ENCODE measurements around the gene ATXN7.

The ATXN7 gene

DNA sequence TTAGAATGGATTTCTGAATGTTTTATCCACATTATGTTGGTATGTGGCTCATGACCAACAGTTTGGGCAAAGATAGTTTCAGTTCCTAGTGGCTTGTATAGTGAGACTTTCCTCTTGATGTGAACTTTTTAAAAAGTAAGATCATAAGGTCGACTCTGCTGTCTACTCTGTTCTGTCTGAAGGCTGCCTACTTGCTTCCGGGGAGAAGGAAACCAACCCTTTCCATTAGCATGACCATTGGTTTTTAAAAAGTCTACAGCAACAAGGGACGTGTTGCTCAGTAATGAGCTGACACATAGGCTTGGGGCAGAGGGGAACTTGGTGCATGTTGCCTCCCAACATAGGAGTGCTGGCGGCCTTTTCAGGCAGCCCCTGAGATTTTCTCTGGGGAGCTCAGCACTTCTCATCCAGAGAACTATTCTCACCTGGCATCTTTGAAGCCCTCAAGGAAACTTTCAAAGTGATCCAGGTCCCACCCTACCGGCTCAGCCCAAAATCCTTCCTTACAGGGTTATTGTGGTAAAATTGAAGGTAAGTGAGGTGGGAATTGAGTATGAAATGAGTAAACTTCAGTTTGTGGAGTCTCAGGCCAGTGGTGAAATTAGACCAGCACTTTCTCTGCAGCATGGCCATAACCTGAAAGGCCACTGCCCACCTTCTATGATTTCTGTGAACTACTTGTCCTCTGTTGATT lies 129.0 kb downstream of the ATXN7 start:
- FAIRE-seq, result no peak

DNA sequence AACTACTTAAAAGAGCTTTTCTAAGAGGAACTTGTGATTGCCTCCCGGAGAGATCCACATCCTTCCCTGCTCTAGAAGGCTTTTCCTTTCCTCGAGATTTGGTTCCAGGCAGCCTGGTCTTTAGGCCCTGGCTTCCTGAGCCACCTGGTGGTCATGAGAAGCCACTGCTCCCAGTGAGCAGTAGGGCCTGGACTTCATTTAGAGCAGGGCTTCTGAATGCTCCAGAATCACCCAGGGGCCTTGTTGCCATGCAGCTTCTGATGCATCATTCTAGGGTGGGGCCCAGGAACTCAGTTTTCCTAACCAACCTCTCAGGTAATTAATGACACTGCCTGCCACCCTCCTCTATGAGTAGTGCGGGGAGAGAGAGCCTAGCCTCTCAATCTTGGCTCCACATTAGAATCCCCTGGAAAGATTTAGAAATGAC lies 130.0 kb downstream of the ATXN7 start:
- no peak for FAIRE-seq

DNA sequence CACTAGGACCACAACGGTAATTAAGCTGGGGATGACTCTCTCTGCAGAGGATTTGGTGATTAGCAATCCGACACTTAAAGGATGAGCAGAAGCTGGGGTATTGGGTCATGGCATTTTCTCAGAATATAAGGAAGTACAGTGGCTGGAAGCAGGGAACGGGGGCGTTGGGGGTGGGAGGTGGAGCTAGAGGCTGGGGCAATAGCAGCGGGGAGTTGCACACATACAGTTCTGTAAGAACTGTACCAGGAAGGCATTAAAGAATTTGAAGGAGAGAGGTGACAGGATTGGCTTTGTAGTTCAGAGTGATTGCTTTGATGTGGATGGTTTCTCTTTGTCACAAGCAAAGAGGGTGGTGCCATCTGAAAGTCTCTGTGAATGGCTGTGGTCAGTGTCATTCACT lies 131.4 kb downstream of the ATXN7 start:
- FAIRE-seq, result no peak

DNA sequence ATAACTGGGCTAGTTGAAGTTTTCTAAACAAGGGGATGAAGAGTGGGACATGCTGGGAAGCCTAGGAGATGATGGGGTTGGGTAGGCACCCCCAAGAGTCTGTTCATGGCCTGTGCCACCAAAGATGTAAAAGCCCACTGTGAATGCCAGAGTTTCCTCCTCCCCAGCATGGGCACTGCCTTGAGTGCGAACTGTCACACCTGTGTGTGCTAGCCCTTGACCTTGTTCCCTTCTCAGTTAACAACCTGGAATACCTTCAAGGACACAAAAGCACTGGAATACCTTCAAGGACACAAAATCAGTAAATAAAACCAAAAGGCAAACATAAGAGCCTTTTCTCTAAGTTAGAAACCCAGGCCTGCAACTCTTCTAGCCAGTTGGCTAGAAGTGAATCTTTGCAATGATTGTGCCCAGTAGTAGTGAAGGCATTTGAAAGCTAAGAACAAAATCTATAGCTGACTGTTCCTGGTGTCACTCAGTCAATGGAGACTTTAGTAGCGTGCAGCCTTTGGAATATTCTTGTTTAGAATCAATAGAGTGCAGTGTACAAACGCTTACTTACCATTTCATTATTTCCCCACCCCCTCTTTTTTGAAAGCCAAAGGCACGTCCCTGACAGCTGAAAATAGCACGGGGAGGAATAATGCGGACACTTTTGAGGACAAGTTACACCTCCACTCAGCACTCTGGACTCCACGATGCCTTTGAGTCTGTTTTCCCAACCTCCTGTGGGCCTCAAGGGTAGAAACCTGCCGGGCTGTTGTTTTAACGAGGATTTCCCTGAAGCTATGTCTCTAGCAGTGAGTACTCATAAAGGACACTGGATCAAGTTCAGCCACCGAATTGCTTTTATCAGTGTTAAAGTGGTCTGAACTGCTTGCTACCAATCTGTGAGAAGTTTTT lies 135.4 kb downstream of the ATXN7 start:
- FAIRE-seq, result no peak

DNA sequence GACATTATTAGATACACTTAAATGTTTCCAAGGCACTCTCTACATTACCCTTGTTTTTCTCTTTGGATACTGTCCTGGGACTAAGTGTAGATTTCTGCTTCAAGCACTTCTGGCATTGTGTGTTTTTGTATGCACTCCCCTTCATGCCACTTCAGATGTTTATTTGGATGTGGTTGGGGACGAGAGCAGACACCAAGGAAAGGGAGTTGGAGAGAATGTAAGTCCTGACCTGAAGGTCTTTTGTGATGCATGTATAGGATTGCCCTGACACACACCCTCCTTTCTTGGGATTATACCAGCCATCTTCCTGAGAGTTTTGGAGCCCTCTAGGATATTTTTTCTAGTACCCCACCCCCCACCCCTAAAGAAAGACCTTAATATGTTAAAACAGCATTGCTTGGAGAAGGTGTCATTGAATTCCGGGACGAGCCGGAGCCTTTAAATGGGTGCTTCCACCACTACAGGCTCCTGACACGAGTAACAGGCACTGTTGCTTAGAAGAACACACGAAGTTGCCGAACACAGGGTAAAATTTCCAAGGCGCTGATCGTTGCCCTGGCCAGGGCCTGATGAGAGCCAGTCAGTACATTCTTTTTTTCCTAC lies 136.9 kb downstream of the ATXN7 start:
- no peak for FAIRE-seq

DNA sequence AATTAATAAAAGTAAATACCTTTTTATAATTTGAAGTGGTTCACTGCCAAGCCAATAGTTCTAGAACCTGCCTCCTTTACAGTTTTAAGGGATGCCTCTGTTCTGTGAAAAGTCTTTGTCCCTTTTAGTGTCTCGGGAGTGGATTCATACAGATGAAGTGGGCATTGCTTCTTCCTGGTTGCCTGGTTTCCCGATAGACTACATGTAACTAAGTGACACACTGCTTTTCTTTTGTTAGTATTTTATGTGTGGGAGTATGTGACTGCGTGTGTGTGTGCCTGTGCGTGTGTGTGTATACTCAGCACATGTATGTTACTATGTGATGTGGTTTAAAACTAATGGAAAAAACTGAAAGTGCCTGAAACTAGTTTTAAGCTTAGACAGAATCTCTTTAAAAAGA lies 138.6 kb downstream of the ATXN7 start:
- FAIRE-seq, result no peak

DNA sequence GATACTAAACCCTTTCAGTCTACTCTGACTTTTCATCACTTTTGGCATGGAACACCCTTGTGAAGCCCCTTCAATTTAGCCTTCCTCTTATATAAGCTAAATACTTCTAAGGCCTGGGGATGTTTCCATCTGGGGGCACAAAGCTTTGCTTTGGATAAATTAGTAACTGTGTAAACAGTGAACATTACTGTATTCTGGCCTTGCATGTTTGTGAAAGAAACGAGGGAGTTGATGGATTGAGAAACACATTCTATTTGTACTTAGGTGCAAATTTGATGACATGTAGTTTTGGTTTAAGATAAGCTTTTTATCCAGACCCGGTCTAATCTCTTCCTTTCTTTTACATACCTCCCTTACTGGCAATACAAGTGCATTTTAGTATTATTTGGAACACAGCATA lies 139.9 kb downstream of the ATXN7 start:
- no peak for FAIRE-seq

DNA sequence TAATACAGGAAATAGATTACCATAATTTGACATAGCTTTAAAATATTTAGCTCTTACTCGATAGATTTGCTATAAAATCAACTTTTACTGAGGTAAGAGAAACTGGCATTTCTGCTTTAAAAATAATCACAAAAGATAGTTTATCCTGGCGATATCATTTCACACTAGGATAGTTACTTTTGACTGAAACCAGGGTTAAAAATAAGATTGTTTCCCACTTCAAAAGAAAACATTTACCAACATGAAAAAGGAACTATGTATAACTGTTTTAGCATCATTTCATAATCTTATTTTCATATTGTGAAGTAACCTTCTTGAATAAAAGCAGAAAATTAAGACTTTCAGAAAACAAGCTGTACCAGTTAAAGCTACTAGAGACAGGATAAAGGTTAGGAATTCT lies 144.3 kb downstream of the ATXN7 start:
- no peak for FAIRE-seq

DNA sequence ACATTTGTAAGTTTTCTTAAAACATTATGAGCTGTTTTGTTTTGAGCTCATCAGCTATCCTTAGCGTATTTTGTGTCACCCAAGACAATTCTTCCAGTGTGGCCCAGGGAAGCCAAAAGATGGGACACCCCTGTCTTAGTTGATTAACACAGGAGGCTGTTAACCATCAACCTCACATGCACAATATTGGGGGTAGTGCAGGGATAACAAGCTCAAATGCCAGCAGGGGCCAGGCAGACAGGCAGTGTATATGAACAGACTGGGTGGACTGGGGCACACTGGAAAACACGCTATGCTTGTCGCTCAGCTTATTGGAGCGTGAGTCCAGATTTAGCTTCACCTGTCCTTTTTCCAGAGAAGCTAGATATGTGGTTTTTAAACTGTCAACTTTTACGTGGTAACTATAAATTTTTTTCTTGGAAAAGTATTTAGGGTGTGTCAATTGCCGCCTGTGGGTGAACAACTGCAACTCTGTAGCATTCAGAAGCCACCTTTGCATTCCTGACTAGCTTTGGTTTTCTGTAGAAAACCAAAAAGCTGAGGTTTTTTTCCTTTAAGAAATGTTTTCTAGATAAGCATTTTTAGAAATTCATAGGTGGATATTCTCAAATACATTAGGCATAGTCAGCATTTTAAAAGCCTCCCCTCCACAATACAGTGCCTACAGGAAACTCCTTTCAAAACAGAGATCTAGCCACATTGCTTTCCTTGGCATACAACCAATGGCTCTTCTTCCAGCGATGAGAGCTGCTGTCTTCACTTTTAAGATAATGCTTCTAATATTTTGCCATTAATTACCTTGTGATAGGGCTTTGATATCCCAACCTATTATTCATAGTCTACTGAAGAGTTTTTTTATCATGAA lies 145.1 kb downstream of the ATXN7 start:
- FAIRE-seq, result no peak

DNA sequence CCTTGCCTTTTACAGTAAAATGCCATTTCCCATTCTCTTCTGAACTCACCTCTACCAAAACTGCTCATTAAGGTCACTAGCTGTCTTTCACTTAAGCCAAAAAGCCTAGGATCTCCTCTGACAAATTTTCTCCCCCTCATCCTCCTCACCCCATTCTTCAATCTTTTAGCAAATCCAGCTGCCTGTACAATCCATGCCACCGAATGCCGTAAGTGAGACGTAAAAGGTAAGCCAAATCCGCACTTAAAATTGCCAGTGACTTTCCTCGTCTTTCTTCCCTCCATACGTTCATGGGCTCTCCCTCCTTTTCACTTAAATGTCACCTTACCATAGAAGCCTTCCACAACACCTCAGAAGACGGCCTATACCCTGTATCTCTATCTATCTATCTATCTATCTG lies 145.9 kb downstream of the ATXN7 start:
- no peak for FAIRE-seq

DNA sequence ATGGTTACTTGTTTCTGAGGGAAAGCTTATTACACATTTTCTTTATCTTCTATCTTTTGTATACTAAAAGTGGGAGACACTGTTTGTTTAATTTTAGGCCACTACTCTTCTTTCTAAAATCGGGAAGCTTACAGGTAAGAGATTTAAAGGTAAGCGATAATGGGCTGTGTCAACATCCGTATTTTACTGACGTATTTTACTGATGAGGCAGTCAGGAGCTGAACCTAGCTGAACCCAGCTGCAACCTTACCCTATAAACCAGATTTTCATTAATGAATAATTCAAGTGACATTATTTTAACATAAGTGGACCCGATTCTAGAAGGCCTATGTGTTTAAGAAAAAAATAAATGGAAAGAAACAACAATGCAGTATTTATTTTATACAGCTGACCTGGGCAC lies 146.5 kb downstream of the ATXN7 start:
- no peak for FAIRE-seq

DNA sequence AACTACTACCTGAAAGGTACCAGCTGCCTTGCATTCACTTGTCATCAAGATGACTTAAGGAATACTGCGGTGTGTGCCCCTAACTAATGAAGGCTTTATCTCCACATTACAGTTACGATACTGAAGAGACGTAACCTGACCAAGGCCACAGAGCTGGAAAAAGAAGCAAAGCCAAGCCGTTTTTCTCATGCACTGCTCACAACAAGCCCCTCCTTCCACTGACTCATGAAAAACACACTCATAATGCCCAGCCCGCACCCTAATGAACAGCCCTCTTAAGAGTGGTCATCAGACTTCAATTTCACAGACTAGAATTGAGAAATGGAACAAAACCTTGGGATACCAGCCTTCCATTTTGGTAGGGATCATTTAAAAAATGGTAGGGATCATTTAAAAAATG lies 148.0 kb downstream of the ATXN7 start:
- no peak for FAIRE-seq

DNA sequence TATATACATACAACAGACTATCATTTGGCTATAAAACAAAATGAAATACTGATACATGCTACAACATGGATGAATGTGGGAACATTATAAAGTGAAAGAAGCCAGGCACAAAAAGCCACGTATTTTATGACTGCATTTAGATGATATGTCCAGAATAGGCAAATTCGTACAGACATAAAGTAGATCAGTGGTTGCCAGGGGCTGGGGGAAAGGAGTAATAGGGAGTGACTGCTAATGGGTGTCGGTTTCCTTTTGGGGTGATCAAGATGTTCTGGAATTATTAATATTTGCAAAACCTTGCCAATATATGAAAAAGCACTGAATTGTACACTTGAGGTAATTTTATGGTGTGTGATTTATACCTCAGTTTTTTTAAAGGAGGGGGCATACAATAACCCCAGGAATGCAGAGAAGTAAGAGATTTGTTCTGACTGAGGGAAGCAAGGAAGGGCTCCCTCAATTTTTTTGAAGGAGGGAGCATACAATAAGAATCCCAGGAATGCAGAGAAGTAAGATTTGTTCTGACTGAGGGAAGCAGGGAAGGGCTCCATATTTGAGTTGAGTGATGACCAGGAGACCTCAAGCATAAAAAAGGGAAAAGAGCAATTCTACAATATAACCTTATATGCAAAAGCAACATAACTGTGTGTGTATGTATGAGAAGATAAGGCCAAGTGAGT lies 153.4 kb downstream of the ATXN7 start:
- FAIRE-seq, result no peak

DNA sequence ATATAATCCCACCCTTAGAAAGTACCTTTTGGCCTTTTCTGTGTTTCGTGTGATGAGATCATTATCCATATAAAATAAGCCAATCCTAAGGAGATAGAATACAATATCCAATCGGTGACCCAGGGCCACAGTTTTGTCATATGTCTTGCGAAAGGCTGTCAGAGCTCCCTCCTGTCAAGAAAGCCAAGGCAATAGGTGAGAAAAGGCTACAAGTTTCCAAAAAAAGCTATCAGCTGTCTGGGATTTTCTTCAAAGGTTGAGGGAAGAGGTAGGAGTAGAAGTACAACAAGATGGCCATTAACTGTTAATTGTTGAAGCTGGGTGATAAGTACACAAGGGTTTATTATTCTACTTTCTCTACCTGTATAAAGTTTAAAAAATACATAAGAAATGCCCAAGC lies 155.6 kb downstream of the ATXN7 start:
- FAIRE-seq, result no peak

DNA sequence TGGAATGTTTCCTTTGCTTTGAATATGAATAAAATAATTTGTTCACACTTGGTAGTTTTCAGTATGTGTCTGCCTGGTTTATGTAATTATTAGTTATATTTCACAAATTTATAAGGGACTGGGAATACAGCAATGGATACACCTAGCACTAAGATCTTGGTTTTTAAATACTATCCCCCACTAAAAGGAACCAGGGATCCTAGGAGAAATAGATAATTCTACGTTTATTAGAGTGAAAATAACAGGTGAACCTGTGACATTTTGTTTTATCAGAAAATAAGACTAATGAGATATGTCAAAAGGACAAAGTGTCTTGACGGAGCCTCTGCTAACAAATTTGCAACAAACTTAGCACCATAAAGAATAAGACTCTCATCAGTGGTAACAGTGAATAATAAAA lies 156.2 kb downstream of the ATXN7 start:
- no peak for FAIRE-seq

DNA sequence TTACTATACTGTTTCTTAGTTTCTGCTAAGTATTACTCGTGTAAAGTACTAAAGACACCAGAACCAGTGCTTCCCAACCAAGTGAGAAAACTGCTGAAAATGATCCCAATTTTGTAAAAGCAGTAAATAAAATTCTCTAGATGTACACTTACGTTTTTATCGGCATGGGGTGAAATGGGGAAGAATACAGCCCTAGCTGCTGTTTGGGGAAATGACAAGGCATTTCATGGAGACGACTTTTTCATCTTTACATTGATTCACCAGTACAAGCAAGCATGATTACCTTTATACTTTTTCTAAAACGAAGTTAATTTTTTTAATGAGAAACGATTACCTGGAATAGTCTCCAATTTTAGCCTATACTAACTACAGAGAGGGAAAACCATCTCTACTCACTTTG lies 158.3 kb downstream of the ATXN7 start:
- FAIRE-seq, result no peak

DNA sequence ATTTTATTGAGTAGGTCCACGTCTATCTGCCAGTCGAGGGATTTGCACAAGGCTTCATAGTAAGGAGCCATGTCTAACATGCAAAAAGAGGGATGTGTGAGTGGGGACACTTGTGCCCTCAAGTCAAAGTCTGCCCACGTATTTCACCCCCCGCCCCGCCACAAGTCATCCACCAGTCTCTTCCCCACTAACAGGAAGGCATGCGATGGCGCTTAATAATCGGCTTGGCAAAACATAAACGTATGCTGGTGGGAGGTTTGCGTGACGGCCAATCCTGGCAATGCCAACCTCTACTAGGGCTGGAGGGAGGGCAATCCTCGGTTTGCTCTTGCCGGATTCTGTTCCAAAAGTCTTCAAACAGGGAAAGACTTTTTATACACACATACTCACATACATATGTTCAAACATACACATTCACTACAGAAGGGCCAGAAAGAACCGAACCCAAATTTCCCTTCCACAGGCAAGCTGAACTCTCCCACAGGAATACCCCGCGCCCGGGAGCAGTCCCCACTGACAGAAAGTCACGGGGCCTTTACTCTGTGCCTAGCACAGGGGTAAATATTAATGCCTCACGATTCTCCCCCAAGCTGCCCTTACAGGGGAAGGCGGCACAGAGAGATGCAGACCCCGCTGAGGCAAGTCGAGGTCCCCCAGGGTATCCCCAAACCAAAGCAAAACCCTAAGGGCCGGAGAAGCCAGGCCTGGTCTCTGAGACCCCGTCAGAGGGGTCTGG lies 159.0 kb downstream of the ATXN7 start:
- no peak for FAIRE-seq

DNA sequence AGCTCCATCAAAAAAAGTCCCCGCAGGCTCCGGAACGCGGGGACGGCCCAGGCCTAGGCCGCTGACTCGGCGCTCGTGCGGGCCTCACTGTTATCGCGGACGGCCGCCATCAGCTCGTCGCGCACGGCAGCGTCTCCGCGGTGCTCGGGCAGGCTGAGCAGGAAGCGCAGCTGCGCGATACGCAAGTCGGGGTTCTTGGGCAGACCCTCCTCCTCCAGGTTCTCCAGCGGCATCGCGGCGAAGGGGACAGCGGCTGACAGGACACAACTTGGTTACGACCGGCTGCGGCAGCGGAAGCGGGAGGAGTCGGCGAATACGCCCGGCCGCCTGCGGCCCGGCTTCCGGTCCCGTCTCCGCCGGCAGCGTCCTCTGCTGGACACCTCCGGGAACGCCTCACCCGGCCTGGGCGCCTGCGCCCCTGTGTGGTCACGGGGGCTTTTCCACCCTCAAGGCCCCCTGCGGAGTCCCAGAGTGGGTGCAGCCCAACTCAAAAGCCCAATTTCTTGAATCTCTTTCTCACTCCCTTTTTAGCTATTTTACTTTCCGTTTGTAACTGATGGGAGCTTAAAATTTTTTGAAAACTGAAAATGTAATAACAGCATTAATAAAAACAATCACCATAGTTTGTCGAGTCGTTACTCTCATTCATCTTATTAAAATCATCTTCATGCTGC lies 159.7 kb downstream of the ATXN7 start, which contains the start of gene PSMD6:
PSMD6 (minus strand) TSS at position 308 of the 674 bp plus-strand sequence; CDS start at position 233, 75 bp downstream.
- FAIRE-seq, result no peak

DNA sequence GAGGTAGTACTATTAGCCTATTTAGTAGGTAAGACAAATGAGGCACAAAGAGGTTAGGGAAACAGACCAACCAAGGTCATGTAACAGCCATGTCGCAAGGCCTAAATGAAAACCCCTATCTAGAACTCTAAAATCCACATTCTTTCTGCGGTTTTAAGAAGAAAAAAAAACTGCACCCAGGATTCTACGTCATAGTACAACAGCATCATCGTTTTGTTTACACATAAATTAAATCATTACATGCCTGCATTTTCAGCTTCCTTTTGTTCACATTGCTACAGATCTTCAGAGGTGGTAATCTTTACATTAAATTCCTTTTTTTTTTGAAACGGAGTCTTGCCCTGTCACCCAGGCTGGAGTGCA lies 160.2 kb downstream of the ATXN7 start:
- no peak for FAIRE-seq

DNA sequence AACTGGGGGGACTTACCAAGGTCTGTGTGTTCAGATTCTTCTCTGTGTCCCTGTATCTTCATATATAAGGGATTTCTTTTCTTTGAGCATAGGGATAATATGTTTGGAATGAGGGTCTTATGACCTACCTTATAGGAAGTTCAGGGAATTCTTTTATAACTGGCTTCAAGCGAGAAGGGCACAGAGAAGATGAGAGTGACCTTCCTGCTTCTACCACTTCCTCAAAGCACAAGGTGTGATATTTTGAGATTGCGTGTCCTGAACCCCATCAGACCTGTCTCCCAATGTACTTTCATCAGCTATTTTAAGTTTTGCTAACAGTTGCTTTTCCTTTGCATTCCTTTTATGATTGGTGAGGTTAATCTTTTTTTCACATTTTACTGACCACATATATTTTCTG lies 162.7 kb downstream of the ATXN7 start:
- no peak for FAIRE-seq

DNA sequence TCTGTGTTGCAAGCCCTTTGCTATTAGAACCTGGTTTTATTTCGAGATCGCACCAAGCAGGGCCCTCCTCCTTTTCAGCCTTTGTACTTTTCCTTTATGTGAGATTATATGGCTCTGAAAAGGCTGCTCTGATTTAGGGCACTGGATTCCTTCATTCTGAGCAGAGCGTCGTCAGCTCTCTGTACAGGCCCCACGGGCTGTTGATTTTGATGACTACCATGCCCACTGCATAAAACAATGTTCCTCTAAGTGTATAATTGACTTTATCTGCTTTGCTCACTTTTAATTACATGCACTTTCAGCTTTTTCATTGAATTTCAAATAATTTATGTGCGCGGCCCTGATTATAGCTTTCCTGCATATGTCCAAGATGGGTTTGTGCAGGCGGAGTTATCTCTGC lies 164.0 kb downstream of the ATXN7 start:
- no peak for FAIRE-seq
